Stimulated activated naive CD8-positive, alpha-beta T cell treated with anti-CD3 and anti-CD28 coated beads, Interleukin-15, amount 100 ng/mL, for 72 hours (primary cell): ENCODE data around the gene PHACTR3.

Experiments
- ATAC-seq: fragments of 150-1000 bp; cut with Tn5 transposase; 2 replicates; pipeline ENCODE4 v1.10.0; 2021; ENCODE audit warnings: mild to moderate bottlenecking, moderate library complexity
- DNase-seq, 2 donors: peaks; one replicate each; pipeline ENCODE4 v3.0.0; 2021 to 2022
- H3K27ac Mint-ChIP-seq, 2 donors: one replicate each; pipeline ENCODE4 v1.8.0; 2022; ENCODE audit warnings: mild to moderate bottlenecking in 2 of 2, mixed read lengths in 2 of 2, moderate library complexity in 2 of 2
- H3K27me3 Mint-ChIP-seq: one replicate; pipeline ENCODE4 v1.8.0; 2022; ENCODE audit warnings: mixed read lengths
- H3K4me1 Mint-ChIP-seq: one replicate; pipeline ENCODE4 v1.8.0; 2022; ENCODE audit warnings: mild to moderate bottlenecking, mixed read lengths
- H3K4me3 Mint-ChIP-seq, 2 donors: one replicate each; pipeline ENCODE4 v1.8.0; 2022; ENCODE audit warnings: mild to moderate bottlenecking in 2 of 2, mixed read lengths in 2 of 2, moderate library complexity in 1 of 2
- H3K9me3 Mint-ChIP-seq, 2 donors: one replicate each; pipeline ENCODE4 v1.8.0; 2022; ENCODE audit warnings: mixed read lengths in 2 of 2

Gene PHACTR3

DNA sequence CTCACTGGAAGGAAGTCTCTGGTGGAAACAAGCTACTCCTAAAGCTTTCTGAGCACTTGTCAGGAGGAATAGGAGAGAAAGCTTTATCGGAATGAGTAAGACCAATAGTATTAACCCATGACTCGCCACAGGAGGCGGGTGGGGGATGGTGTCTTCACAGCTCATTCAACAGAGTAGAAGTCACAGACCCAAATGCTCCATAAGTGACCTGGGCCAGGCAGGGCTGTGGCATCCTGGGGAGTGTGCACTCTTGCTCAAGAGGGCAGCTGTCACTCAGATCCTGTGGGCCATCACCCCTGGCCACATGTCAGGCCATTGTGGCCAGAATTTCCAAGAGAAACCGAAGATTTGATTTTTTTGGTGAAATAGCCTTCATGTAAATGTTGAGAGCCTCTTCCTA, 213.1 kb downstream of the PHACTR3 start:
- ATAC-seq (no peak), DNase-seq (no peak)
- Mint-ChIP-seq H3K27ac (no peak overlapping the region), H3K4me1 (no peaks in the 10 kb centered on the region), H3K27me3 (peaks cover 11% of the 10 kb centered on the region), H3K4me3 (no peak overlapping the region), H3K9me3 (no peaks in the 10 kb centered on the region)

DNA sequence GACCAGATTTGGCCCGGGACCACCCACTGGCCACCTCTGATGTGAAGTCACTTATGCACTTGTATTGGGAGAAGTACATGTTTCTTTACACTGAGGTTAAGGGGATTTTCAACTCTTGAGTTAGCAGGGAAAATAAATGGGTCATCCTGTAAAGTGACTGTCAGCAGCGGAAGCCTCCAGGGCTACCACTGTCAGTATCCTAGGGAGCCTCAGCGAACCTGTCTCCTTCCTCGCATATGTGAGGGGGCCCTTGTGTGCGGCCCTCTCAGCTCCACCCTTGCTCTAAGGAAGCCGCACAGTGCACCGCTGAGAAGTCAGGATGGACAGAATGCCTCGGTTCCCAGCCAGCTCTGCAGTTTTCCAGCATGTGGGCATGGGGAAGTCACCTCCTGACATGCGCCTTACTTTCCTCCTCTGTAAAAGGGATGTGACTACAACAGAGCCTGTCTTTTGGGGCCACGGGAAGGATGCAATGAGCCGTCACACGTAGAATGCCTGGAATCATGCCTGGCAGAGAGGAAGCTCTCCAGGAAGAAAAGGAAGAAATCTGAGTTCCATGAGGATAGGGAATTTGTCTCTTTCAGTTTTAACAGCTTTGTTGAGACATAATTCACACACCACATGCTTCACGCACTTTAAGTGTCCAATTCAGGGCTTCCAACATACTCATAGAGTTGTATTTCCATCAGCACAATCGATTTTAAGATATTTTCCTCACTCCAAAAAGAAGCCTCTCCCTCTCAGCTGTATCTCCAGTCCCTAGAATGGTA, 213.7 kb downstream of the PHACTR3 start:
- ATAC-seq (no peak), DNase-seq (no peak)
- no peak overlapping the region for H3K4me3 Mint-ChIP-seq
- H3K4me1 Mint-ChIP-seq: no peaks in the 10 kb centered on the region
- H3K27ac Mint-ChIP-seq: no peak overlapping the region
- H3K27me3 Mint-ChIP-seq: peaks cover 11% of the 10 kb centered on the region
- H3K9me3 Mint-ChIP-seq: no peaks in the 10 kb centered on the region

DNA sequence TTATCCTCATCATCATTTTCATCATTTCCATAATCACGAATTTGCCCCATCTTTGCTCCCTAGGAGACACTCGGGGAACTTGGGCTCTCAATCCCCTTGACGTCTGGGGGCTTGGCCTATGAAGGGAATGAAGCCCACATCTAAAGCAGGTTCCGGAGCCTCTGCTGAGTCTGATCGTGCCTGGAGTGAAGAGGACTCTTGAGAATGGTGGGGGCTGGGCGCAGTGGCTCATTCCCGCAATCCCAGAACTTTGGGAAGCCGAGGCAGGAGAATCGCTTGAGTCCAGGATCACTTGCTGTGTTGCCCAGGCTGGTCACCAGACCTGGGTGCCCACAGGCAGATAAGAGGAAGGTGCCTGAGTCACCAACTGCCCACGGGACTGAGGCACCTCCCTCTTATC, 214.6 kb downstream of the PHACTR3 start:
- ATAC-seq (no peak), DNase-seq (no peak)
- Mint-ChIP-seq H3K4me3 (no peak overlapping the region), H3K27ac (no peak overlapping the region), H3K9me3 (no peaks in the 10 kb centered on the region), H3K27me3 (peaks cover 4% of the 10 kb centered on the region), H3K4me1 (no peaks in the 10 kb centered on the region)

GRCh38 chr20:59819496-59820203, 215.3 kb downstream of the PHACTR3 start:
- no peak for DNase-seq
- Mint-ChIP-seq H3K27ac (peak overlapping the region; percentile 13 to 85), H3K9me3 (no peaks in the 10 kb centered on the region), H3K4me1 (no peaks in the 10 kb centered on the region), H3K4me3 (no peak overlapping the region), H3K27me3 (no peaks in the 10 kb centered on the region)
- ATAC-seq: no peak

GRCh38 chr20:59820204-59821041, 216.1 kb downstream of the PHACTR3 start:
- Mint-ChIP-seq H3K4me3 (no peak overlapping the region), H3K9me3 (no peaks in the 10 kb centered on the region), H3K4me1 (no peaks in the 10 kb centered on the region), H3K27me3 (no peaks in the 10 kb centered on the region), H3K27ac (peak overlapping the region in 1 of 2 donors; percentile 13)
- DNase-seq (no peak), ATAC-seq (no peak)

- no peak for ATAC-seq
- no peak overlapping the region for H3K4me3 Mint-ChIP-seq
- H3K9me3 Mint-ChIP-seq: no peaks in the 10 kb centered on the region
- no peaks in the 10 kb centered on the region for H3K27me3 Mint-ChIP-seq
- no peak for DNase-seq
- H3K4me1 Mint-ChIP-seq: no peaks in the 10 kb centered on the region
- H3K27ac Mint-ChIP-seq: no peak overlapping the region
Observed at GRCh38 chr20:59821201-59821600, 216.9 kb downstream of the PHACTR3 start.

DNA sequence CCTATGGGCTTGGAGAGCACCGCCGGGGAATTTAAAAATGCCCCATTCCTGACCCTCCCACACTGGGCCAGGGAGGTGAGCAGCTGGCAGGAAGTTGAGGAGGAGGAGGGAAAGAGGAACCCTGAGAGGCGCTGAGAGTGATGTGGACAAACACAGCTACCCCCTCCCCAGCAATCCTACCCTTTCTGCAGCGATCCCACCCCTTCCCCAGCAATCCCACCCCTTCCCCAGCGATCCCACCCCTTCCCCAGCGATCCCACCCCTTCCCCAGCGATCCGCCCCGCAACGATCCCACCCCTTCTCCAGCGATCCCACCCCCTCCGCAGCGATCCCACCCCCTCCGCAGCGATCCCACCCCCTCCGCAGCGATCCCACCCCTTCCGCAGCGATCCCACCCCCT, 217.4 kb downstream of the PHACTR3 start:
- DNase-seq: no peak

DNA sequence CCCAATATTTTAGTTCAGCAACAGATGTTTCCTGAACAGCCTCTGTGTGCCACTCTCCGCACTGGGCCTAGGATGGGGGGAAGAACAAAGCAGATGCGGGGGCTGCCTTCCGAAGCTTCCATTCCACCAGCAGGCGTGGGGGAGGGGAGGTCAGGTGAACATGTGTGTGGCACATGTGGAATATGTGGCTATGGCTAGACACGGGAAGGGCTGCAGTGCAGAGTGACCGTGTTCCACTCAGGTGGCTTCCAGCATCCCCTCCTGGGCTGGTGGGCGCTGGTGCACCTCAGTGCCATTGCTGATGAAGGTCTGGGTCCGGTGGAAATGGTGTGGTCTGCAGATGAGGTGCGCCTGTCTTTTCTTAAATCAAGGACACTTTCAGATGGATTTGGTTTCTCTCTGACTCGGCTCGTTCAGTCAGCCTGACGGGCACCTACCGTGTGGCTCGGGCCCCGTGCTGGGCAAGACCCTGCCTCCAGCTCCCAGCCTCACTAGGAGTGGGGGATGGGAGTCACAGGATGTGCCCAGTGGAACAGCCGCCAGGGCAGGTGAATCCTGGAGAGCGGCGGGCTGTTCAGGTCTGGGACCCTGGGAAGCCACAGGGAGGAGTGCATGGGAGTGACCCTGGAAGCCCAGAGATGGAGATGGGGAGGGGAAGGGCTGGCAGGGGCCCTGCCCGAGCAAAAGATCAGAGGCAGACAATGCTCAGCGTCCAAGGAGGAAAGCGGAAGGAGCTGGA, 218.1 kb downstream of the PHACTR3 start:
- peak overlapping the region in 1 of 2 donors; percentile 38 for H3K27ac Mint-ChIP-seq
- DNase-seq: no peak
- no peak for ATAC-seq
- H3K4me3 Mint-ChIP-seq: no peak overlapping the region
- no peaks in the 10 kb centered on the region for H3K9me3 Mint-ChIP-seq
- H3K4me1 Mint-ChIP-seq: no peaks in the 10 kb centered on the region
- H3K27me3 Mint-ChIP-seq: no peaks in the 10 kb centered on the region

More for the DNA sequence above, 217.4 kb downstream of the PHACTR3 start:
- H3K4me3 Mint-ChIP-seq: no peak overlapping the region
- no peaks in the 10 kb centered on the region for H3K27me3 Mint-ChIP-seq
- no peak for ATAC-seq
- H3K4me1 Mint-ChIP-seq: no peaks in the 10 kb centered on the region
- no peak overlapping the region for H3K27ac Mint-ChIP-seq
- no peaks in the 10 kb centered on the region for H3K9me3 Mint-ChIP-seq

DNA sequence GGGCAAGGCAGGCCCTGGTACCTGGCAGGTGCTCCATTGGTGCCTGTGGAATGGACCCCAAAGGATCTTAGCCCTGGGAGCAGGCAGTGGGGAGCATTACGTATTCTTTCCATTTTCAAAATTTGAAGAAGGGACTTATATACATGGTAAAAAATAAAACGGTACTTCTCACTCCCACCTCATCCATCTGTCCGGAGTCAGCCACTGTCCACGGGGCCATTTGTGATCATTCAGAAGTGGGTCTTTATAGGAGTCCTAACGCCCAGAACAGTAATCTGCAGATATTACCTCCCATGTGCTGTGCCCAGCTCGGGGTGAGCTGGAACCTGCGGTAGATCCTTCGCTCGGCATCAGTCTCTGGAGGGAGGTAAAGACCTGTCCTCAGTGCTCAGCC, 218.7 kb downstream of the PHACTR3 start:
- Mint-ChIP-seq H3K9me3 (no peaks in the 10 kb centered on the region), H3K27ac (no peak overlapping the region), H3K4me3 (no peak overlapping the region), H3K4me1 (no peaks in the 10 kb centered on the region), H3K27me3 (no peaks in the 10 kb centered on the region)
- DNase-seq (no peak), ATAC-seq (no peak)

GRCh38 chr20:59823491-59824259, 219.3 kb downstream of the PHACTR3 start:
- no peak overlapping the region for H3K4me3 Mint-ChIP-seq
- no peaks in the 10 kb centered on the region for H3K9me3 Mint-ChIP-seq
- H3K4me1 Mint-ChIP-seq: no peaks in the 10 kb centered on the region
- H3K27me3 Mint-ChIP-seq: no peaks in the 10 kb centered on the region
- no peak for ATAC-seq
- no peak for DNase-seq
- no peak overlapping the region for H3K27ac Mint-ChIP-seq

- ATAC-seq: no peak
Observed at GRCh38 chr20:59824711-59825562, 220.6 kb downstream of the PHACTR3 start.

GRCh38 chr20:59825563-59825920, 221.2 kb downstream of the PHACTR3 start:
- Mint-ChIP-seq H3K4me1 (no peaks in the 10 kb centered on the region), H3K27ac (no peak overlapping the region), H3K9me3 (no peaks in the 10 kb centered on the region), H3K27me3 (peaks cover 11% of the 10 kb centered on the region), H3K4me3 (no peak overlapping the region)
- no peak for DNase-seq
- no peak for ATAC-seq

More at GRCh38 chr20:59824711-59825562, 220.6 kb downstream of the PHACTR3 start:
- no peak for DNase-seq
- Mint-ChIP-seq H3K27ac (no peak overlapping the region), H3K9me3 (no peaks in the 10 kb centered on the region), H3K4me1 (no peaks in the 10 kb centered on the region), H3K4me3 (no peak overlapping the region), H3K27me3 (peaks cover 5% of the 10 kb centered on the region)

DNA sequence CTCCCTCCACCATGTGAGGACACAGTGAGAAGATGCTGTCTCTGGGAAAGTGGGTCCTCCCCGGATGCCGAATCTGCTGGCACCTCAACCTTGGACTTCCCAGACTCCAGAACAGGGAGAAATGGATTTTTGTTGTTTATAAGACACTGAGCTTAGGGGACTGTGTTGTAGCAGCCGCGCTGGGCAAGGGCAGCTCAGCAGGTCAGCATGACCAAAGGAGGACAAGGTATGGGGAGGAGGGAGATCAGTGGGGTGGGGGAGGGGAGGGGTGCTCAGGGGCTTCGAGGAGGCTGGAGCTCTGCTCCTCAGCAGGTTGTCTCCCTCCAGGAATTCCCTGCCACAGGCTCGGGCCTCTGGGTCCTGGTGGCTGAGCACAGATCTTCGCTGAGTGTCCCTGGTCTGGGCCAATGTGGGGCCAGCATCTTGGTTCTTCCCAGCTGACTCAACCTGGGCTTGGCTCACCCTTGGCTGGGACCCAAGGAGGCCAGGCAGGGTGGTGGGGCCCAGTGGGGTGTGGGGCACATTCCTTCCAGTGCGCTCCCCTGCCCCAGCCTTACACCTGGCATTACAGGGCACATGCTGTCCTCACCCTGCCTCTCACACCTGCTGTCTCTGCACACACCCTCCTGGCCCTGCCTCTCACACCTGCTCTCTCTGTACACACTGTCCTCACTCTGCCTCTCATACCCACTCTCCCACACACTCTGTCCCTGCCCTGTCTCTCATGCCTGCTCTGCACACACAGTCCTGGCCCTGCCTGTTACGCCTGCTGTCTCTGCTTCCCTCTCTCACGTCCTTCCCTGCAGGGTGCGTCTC, 221.8 kb downstream of the PHACTR3 start:
- H3K9me3 Mint-ChIP-seq: no peaks in the 10 kb centered on the region
- H3K4me1 Mint-ChIP-seq: no peaks in the 10 kb centered on the region
- no peak for DNase-seq
- no peak overlapping the region for H3K4me3 Mint-ChIP-seq
- ATAC-seq: peak; percentile 43
- H3K27ac Mint-ChIP-seq: peak overlapping the region in 1 of 2 donors; percentile 74
- H3K27me3 Mint-ChIP-seq: peaks cover 11% of the 10 kb centered on the region
